Right lobe of liver (tissue), 4 donors: ENCODE measurements around the gene PTPRN2.

Source experiments
- CTCF ChIP-seq, 4 donors: fragments of 200-600 bp in 3 of 4; fragments of 450-650 bp in 1 of 4; IDR thresholded peaks; one replicate each; pipeline versions ENCODE4 v1.5.1 to v1.8.0; 2016 to 2022; ENCODE audit warnings: antibody characterized with exemption in 4 of 4, mild to moderate bottlenecking in 2 of 4
- POLR2A ChIP-seq: fragments of 450-650 bp; IDR thresholded peaks from one replicate; pipeline ENCODE4 v1.6.1; 2017; ENCODE audit warnings: antibody characterized with exemption, mild to moderate bottlenecking
- donor health status: DM: no; HTN: no; CAD: no.
- donor health status: DM: no; HTN: no; CAD: no.
- donor health status: DM: no; HTN: yes; CAD: no.

DNA sequence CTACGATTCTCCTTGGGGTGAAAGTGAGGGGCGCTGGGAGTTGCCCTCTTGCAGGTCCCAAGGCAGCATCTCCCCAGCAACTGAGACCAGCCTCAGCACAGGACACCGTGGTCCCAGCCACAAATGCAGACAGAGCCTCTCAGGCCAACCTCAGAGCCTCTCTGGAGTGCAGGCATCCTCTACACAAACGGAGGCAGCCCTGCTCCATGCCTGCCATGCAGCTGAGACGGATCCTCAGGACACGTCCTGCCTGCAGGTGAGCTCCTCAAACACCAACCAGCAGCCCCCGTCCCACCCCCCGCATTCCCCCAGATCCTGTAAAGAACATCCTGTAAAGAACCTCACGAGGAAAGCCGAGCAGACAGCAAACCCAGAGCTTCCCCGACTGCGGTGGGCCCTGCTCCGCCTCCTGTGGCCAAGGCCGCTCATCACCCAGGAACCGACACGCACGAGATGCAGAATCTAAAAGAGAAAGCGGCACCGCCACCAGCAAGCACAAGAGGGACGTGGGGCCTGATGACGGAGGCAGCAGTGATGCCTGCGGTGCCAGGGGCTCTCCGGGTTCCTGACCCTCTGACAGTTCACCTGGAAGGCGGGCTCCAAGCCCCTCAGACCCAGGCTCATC lies 186.9 kb downstream of the PTPRN2 start:
- no peak for TF ChIP-seq POLR2A
- TF ChIP-seq CTCF (IDR thresholded peaks at IDR 0.05) = no peak
